Measurements from ENCODE around the gene PTN. TPM values are rescaled to one million over a fixed set of nuclear protein-coding genes. Genes with fewer than 3 reads are reported as not detected.

The PTN gene
- total RNA-seq, 2 experiments from 2014 or later = not detected

GRCh38 chr7:137283153-137283552 lies 60.4 kb downstream of the PTN start:
- Histone ChIP-seq H3K4me1 (ENCODE audit: insufficient read depth, low read length, poor library complexity, severe bottlenecking) (no peaks in the 10 kb centered on the region), H3K4me3 (ENCODE audit: low read depth, low read length, poor library complexity, severe bottlenecking) (no peak overlapping the region), H3K9me2 (ENCODE audit: insufficient read depth, low read length) (no peaks in the 10 kb centered on the region), H4K20me1 (ENCODE audit: insufficient read depth, low read length) (no peaks in the 10 kb centered on the region), H3K79me2 (ENCODE audit: insufficient read depth, low read depth, low read length) (no peaks in the 10 kb centered on the region), H3K4me2 (ENCODE audit: low read length) (no peak overlapping the region), H2AFZ (ENCODE audit: low read length) (no peak overlapping the region), H3K27ac (ENCODE audit: low read depth, low read length, poor library complexity, severe bottlenecking) (no peak overlapping the region), H3K36me3 (ENCODE audit: insufficient read depth, low read length) (no peaks in the 10 kb centered on the region), H3K9me3 (ENCODE audit: low read length) (no peaks in the 10 kb centered on the region)
- POLR2A ChIA-PET = no interaction called here
- no TSS peak for BruUV-seq (replicated peaks)
- CTCF ChIA-PET (ENCODE audit: unreplicated experiment) = no interaction called here
- intact Hi-C loops (cut with micrococcal nuclease; ENCODE audit: unreplicated experiment) = no loop called here
- no peak for TF ChIP-seq EZH2phosphoT487 (IDR thresholded peaks at IDR 0.05; ENCODE audit: borderline replicate concordance, low read depth, low read length)
- no peak for TF ChIP-seq CTCF (conservative IDR thresholded peaks at IDR 0.05; ENCODE audit: low read length)
- no peak for DNase-seq (ENCODE audit: low spot score)

- Histone ChIP-seq H3K9me3 (ENCODE audit: low read length) (no peaks in the 10 kb centered on the region), H3K27ac (ENCODE audit: low read depth, low read length, poor library complexity, severe bottlenecking) (no peak overlapping the region), H4K20me1 (ENCODE audit: insufficient read depth, low read length) (no peaks in the 10 kb centered on the region), H3K4me1 (ENCODE audit: insufficient read depth, low read length, poor library complexity, severe bottlenecking) (no peaks in the 10 kb centered on the region), H2AFZ (ENCODE audit: low read length) (no peak overlapping the region), H3K4me2 (ENCODE audit: low read length) (no peak overlapping the region), H3K79me2 (ENCODE audit: insufficient read depth, low read depth, low read length) (no peaks in the 10 kb centered on the region), H3K9me2 (ENCODE audit: insufficient read depth, low read length) (no peaks in the 10 kb centered on the region), H3K36me3 (ENCODE audit: insufficient read depth, low read length) (no peaks in the 10 kb centered on the region), H3K4me3 (ENCODE audit: low read depth, low read length, poor library complexity, severe bottlenecking) (no peak overlapping the region)
- BruUV-seq (replicated peaks) = no TSS peak
- intact Hi-C loops (cut with micrococcal nuclease; ENCODE audit: unreplicated experiment) = no loop called here
- DNase-seq (ENCODE audit: low spot score) = no peak
- ChIA-PET CTCF (ENCODE audit: unreplicated experiment) (no interaction called here), POLR2A (interaction anchor here (0.9 kb wide), 1 partner anchor 22 kb away, joined by 4 read pairs; no protein-coding TSS in a partner anchor)
- TF ChIP-seq EZH2phosphoT487 (IDR thresholded peaks at IDR 0.05; ENCODE audit: borderline replicate concordance, low read depth, low read length) (no peak), CTCF (conservative IDR thresholded peaks at IDR 0.05; ENCODE audit: low read length) (no peak)
Observed at GRCh38 chr7:137282043-137282442, 61.5 kb downstream of the PTN start.

GRCh38 chr7:137276189-137276588 lies 67.3 kb downstream of the PTN start:
- Histone ChIP-seq H3K27ac (ENCODE audit: low read depth, low read length, poor library complexity, severe bottlenecking) (no peak overlapping the region), H3K79me2 (ENCODE audit: insufficient read depth, low read depth, low read length) (no peaks in the 10 kb centered on the region), H4K20me1 (ENCODE audit: insufficient read depth, low read length) (no peaks in the 10 kb centered on the region), H3K9me2 (ENCODE audit: insufficient read depth, low read length) (no peaks in the 10 kb centered on the region), H3K9me3 (ENCODE audit: low read length) (no peaks in the 10 kb centered on the region), H3K4me3 (ENCODE audit: low read depth, low read length, poor library complexity, severe bottlenecking) (no peak overlapping the region), H3K4me2 (ENCODE audit: low read length) (no peak overlapping the region), H3K4me1 (ENCODE audit: insufficient read depth, low read length, poor library complexity, severe bottlenecking) (no peaks in the 10 kb centered on the region), H2AFZ (ENCODE audit: low read length) (no peak overlapping the region), H3K36me3 (ENCODE audit: insufficient read depth, low read length) (no peaks in the 10 kb centered on the region)
- ChIA-PET POLR2A (interaction anchor here (0.6 kb wide), 1 partner anchor 360 kb away, joined by 4 read pairs; no protein-coding TSS in a partner anchor), CTCF (ENCODE audit: unreplicated experiment) (no interaction called here)
- DNase-seq (ENCODE audit: low spot score) = no peak
- intact Hi-C loops (cut with micrococcal nuclease; ENCODE audit: unreplicated experiment) = no loop called here
- no peak for TF ChIP-seq CTCF (conservative IDR thresholded peaks at IDR 0.05; ENCODE audit: low read length)
- no peak for TF ChIP-seq EZH2phosphoT487 (IDR thresholded peaks at IDR 0.05; ENCODE audit: borderline replicate concordance, low read depth, low read length)
- BruUV-seq (replicated peaks) = no TSS peak

Data from OCI-LY7 (cell line).